ENCODE data around the gene POU2F3.

The POU2F3 gene

DNA sequence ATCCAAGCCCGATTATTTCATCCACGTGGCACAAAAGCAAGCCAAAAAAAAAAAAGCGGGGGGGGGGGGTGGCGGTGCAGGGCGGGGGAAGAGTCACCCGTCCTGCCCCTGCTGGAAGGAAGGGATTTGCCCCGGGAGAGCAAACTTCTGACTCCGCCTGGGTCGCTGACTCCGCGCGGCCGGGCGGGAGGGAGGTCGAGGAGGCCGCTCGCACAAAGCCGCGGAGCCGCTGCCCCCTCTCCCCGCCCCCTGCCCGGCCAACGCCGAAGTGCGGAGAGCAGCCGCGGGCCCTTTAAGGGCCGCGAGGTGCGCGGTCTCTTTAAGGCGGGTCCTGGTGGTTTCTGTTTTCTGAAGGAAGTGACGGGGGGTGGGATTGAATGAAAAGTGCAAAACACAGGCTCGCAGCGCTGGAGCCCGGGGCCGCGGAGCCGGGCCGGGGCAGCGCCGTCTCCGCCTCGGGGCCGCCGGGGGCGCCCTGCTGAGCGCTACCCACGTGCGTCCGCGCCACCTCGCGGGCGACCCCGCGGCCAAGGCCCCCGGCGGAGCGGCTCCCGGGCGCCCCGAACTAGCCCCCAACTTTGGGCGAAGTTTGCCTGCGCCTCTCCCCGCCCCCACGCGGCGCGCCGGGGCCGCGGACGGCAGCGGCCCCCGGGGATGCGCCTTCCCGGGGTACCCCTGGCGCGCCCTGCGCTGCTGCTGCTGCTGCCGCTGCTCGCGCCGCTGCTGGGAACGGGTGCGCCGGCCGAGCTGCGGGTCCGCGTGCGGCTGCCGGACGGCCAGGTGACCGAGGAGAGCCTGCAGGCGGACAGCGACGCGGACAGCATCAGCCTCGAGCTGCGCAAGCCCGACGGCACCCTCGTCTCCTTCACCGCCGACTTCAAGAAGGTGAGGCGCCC, 29.1 kb upstream of the POU2F3 start, which contains the start of gene OAF:
Gene OAF, plus strand, starts transcription at position 407 of the 896 bp plus-strand sequence. Its CDS starts 248 bp downstream, at position 655.
- peak; percentile 79 for DNase-seq (ENCODE audit: low spot score)

DNA sequence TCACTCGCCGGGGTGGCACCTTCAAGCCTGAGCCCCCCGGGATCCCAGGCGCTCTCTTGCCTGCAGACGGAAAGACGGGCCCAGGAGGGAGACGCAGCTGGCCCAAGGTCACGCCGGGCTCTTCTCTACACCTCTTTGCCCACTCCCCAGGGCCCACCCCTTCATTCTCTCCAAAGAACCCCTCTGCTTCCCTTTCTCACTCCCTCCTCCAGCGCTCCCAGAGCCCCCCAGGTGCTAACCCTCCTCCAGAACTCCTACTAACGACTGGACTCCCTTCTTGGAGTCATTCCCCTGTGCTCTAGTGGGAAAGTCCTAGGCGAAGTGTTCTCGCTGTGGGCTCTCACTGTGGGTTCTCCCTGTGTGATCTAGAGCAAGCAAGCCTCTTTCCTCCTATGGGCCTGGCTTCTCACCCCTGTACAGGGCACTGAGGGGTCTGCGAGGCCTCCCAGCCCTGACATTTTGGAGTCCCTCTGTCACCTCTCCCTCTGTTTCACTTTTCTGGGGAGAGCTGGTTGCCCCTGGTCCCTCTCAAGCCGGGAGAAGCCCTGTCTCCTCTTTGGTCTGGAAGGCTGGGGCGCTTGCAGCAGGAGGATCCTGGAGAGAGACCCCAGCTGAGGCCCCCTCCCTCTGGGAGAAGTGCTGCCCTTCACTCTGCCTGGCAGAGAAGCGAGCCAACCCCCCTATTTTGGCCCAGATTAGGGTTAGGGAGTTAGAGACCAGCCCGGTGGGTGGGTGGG, 28.2 kb upstream of the POU2F3 start:
- DNase-seq (ENCODE audit: low spot score), result no peak

DNA sequence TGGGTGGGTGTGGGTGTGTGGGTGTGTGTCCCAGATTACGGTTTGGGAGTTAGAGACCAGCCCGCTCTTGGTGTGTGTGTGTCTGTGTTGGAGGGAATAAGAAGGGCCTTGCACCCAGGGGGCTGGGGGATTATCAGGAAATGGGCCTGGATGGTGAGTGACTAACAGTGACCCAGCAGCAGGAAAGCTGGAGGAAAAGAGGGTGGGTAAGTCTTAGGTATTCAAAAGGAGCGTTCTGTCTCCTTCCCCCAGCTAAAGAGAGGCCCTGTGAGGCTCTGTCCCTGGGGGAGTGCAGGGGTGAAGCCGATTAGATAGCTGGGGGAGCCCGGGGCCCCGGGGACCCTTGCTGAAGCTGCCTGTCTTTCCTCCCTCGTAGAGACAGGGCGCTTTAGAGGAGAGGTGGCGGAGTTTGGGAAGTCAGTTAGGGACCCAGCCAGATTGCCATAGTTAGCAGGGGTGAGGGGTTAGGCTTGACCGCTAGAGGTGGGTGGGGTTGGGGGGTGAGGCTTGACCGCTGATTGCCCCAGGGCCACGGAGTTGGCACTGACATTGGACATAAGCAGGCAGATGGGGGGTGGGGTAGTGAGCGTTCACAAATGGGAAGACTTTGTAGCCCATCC, 27.6 kb upstream of the POU2F3 start:
- DNase-seq (ENCODE audit: low spot score), result no peak

DNA sequence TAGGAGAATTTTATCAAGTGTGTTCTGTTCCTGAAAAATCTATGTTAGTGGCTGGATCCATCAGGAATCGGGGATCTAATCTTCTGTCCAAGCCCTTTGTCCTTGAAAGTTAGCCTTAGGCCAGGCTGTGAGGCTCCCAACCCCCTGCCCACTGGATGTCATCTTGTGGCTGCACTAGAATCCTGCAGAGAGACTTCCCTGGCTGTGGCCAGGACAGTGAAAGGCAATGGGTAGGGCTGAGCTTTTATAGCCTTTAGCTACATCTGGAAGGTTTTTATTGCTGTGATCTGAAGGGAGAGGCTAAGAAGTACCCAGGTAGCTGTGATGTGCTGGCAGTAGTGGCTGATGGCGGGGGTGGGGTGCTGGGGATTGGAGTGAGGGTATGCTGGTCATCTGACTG, 27.0 kb upstream of the POU2F3 start:
- no peak for DNase-seq (ENCODE audit: low spot score)

DNA sequence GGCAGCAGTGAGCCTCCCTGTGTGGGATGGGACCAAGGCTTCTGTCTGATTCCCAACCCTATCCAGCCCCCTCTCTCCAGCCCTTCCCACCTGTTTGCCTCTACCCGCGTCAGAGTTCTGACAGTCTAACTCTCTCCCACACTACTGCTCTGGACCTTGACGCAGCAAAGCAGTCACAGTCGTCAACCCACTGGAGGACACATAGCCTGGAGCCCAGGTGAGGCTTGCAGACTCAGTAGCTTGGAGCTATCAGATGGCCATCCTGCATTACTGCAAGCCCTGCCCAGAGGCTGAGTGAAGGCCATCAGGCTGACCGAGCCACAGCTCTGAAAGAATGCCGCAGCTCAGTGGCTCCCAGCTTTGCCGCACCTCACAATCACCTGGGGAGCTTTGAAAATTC, 25.4 kb upstream of the POU2F3 start:
- DNase-seq (ENCODE audit: low spot score), result no peak

DNA sequence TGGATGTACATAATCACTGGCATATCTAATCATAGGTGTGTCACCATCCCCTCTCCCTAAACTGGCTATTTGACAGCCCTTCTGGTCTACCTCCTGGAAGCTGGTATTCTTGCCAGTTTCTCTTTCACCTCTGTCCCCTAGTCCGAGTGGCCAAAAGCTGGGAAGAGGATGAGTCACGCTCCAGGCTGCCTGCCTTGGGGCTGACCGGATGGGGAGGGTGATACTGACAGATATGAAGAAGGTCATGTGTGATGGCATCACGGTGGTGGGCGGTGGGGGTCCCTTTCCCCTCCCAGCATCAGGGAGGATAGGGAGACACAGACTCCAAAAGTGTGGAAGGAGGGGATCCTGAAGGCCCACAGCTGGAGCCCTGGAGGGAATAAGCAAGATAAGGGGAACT, 24.3 kb upstream of the POU2F3 start:
- no peak for DNase-seq (ENCODE audit: low spot score)

DNA sequence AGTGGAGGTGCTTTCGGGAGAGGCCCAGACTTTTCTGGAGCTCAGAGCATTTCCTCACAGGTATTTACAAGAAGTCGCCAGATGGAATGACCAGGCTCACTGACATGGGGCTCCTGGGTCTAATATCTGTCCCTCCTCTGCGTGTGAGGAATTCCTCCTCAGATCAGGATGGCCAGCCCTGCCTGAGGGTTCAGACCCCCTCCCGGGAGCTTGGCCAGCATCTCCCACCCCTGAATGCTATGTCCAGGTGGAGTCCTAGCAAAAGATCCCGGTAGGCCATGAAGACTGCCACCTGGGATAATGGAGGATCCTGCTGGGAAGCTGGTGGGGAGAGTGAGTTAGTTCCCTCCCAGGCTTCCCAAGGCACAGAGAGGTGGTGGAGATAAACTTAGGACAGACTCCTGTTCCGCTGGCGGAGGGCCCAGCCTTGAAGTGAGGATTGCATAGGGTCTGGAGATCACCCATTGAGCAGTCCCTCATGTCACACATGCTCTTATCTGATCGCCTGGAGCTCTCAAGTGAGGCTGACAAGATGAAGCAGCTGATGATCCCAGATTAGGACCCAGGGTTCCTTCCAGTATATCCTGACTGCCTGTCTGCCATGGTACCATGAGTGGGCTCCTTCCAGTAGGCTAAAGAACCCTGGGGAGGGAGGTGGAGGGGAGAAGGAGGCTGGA, 23.4 kb upstream of the POU2F3 start:
- DNase-seq (ENCODE audit: low spot score), result no peak

DNA sequence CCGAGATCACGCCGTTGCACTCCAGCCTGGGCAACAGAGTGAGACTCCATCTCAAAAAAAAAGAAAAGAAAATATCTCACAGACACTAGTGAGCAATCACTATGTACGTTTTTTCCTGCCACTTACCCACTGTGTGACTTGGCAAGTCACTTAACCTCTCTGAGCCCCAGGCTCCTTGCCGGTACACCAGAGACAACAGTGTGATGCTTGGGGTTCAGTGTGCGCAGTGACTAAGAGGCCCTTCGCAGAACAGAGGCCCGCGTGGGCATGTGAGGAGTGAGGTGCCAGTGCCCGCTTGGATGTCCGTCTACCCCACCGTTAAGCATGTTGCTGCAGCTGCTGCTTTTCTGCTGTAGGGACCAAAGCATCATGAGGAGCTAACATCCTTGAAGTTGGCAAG, 22.4 kb upstream of the POU2F3 start:
- no peak for DNase-seq (ENCODE audit: low spot score)

DNA sequence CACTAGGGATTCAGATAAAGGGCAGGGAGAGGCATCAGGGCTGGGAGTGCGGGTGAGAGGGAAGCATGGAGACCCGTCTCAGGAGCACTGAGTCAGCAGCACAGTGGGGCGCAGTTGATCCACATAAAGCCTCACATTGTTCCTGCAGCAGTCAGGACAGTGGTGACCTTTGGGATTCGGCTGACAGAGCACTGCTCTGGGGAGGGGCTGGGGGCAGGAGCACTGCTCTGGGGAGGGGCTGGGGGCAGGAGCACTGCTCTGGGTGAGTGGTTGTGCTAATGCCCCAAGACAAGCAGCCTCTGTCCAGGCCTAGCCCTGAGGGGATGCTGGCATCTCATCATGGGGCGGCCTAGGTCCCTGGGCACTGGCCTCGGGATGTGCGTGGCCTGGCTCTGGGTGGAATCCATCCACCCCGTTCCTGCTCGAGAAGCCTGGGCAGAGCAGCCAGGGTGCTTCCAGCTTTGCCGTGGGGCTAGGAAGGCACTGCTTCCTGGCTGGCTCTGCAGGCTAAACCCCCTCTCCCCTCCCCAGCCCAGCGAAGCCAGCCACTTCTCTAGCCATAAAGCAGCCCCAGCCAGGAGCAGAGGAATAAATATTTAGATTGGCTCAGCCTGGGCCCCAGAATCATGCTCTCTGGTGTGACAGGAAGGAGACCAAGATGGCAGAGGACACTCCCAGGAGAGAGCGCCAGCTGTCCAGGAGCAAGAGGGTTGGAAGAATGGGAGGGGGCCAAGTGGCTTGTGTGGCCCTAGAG, 21.8 kb upstream of the POU2F3 start:
- DNase-seq (ENCODE audit: low spot score), result no peak

DNA sequence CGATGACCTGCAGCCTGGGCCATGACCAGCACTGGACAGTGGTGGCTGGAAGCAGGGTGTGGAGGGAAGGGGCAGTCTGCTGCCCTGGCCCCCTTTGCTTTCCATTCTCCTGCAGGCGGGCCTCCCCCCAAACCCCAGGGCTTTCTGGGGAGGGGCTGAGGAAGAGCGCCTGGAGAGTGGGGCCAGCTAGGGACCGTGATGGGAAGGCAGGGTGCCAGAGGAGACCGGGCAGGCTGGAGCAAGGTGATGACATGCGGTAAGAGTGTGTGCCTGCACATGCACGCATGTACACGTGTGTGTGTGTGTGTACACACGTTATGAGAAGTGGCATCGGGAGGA, 21.3 kb upstream of the POU2F3 start:
- no peak for DNase-seq (ENCODE audit: low spot score)

DNA sequence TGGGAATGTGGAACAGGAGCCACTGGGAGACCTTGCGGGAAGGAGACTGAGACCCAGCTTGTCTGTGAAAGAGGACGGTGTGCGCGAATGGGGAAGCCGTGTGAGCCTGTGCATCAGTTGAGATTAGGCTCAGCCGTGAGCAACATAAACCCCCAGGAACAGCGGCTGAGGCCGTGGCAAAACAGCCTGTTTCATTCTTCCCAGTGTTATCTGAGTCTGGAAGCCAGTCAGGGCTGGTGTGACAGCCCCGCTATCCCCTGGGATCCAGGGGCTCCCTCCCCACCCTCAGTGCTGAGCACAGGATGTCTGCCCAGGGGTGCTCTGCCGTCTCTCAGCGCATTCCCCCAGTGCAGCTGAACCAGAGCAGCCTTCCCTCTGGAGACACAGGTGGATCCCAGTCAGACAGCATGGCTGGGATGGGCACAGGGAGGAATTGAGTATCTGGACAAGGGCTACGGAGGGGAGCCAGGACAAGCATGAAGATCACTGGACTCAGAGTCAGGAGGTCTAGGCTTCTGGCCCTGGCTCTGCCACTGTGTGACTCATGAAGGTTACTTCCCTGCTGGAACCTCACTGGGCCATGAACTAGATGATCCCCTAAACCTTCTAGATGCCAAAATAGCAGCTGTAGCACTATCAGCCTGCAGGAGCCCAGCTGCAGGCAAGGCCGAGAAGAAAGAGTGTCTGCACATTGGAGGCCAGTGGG, 20.6 kb upstream of the POU2F3 start:
- DNase-seq (ENCODE audit: low spot score), result no peak

DNA sequence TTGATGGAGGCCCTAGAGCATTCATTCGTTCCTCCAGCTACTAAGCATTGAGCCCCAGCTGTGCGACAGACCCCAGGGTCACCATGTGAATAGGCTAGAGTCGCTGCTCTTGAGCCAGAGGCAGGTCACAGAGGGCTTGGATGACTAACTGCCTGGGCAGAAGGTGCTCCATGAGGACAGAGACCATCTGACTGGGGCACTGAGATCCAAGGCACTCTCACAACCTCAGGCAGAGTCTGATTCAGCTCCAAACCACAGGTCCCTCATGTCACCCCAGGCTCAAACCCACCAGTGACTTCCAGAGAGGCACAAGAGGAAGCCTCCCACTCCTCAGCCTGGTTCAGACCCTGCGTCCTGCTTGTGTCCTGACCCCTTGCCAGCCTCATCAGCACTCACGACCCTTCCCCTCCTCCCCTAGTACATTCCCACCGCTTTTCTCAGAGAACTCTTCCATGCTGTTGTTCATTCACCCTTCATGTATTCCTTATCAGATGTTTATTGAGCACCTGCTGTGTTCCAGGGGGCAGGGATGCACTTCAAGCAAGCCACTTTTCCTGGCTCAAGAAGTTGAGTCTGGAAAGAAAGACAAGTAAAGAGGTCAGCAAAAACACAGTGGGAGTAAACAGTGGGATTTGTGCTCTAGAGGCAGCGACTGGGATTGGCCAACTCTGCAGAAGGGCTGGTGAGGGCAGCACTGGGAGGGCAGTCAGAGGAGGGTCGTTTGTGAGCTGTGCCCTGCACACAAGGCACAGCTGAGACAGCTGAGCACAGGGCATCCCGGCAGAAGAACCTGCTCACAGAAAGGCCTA, 19.8 kb upstream of the POU2F3 start:
- DNase-seq (ENCODE audit: low spot score), result no peak

DNA sequence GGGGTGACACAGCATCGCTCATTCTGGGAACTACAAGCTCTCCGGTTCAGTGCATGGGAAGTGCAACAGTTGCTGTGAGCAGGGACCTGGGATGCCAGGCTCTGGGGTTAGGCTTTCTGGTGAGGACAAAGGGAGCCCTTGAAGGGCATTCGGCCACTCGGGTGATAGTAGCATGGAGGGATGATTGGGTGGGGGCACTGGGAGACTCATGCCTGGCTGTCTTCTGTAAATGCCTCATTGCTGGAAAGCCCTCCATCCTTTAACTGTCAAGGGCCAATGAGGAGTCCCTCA, 19.2 kb upstream of the POU2F3 start:
- no peak for DNase-seq (ENCODE audit: low spot score)

DNA sequence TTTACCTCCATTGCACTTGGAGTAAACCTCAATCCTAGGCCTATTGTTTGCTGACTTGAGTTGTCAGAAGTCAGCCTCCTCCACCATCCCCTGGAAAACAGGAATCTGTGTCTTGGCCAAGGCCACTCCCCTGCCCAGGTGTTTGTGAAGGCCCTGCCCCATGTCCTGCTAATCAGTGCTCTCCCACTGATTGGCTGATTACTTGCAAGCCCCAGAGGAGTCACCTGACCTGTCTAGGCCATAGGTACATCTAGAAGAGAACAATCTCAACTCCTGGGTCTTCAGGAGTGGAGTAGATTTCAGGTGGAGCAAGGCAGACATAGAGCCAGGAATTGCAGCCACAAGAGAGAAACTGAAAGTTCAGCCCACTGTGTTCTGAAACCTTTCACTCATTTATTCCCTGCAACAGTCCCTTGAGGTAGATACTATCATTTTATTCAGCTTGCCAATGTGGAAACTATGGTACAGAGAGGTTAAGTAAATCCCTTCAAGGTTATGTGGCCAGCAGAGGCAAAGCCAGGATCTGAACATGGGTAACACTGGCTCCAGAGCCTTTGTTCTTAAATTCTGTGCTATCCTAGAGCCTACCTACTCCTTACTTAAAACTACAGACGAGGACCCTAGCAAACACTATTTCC, 18.7 kb upstream of the POU2F3 start:
- no peak for DNase-seq (ENCODE audit: low spot score)

DNA sequence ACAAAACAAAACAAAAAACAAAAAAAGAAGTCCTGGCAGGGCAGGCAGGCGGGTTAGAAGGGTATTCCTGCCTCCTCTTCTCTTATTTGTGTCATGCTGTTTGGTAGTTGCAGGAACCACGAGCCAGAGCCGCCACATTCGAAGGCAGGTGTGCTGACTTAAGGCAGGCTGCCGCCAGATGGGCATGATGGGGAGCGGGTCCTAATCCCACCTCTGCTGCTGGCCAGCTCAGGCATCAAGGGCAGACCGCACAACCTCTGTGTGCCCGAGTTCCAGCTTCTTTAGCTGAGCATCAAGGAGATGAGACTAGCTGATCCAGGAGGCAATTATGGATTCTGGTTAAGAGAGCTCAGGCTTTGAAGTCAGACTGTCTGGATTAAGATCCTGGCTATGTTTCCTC, 17.0 kb upstream of the POU2F3 start:
- DNase-seq (ENCODE audit: low spot score), result no peak

DNA sequence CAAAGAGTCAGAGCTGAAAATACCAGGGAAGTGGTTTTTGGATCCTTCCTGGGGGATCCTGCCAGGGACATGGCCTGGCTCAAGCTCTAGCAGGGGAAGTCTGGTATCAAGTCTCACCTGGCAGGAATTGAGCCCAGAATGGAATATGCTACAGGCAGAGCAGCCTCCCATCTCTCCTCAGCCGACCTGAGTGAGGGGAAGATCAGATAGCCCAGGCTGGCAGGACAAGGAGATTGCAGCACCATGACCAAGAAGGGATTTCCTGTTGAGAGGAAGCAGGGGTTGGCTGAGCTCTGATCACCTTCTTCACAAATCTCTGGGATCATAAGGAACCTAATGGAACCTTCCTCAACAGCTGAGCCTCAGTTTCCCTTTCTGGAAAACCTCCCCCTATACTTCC, 16.1 kb upstream of the POU2F3 start:
- DNase-seq (ENCODE audit: low spot score), result no peak

DNA sequence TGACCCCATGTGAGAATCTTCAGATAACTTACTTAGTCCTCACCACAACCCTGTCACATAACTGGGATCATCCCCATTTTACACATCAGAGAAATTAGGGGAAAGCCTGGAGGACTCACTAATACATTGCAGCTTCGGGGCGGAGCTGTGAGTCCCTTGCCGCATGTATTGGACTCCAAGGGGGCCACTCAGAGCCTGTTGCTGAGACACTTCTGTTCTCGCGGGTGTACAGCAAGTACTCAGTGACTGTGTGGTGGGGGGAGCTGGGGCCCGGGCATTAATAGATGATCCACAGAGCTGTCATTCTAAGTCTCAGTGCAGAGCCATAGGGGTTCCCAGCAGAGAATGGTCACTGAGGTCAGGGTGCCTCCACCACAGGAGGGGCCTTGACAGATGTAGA, 15.6 kb upstream of the POU2F3 start:
- DNase-seq (ENCODE audit: low spot score), result no peak

DNA sequence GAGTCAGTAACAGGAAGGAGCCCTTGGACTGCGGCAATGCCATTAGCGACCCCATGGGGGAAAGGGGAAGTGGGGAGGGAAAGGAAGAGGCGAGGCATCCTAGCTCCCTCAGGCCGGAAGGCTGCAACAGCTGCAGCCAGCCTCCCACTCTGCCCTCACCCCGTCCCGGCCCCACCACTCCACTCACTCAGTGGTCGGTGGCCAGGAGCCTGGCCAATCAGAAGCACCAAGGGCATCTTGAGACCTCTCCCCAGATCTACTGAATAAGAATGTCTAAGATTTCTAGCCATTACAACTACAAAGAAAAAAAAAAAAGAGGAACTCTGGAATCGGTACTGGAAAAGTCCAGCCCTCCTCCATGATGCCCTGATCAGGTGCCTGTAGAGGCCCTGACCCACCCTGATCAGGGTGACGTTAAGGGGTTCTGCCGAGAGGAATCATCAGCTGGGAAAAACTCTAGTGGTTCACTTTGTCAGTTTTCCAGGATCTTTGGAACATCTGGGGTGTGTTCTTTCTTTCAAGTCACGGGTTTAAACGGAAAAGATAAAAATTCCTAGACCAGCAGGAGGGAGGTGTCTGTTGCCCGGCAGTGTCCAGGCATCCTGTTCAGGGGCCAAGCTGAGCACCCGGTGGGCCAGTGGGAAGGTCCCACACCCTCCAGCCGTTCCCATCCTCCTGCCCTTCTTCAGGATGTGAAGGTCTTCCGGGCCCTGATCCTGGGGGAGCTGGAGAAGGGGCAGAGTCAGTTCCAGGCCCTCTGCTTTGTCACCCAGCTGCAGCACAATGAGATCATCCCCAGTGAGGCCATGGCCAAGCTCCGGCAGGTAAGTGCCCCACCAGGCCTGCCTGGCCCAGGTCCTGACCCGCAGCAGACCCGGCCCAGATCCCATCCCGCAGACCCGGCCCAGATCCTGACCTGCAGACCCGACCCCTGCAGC, 14.7 kb upstream of the POU2F3 start:
- no peak for DNase-seq (ENCODE audit: low spot score)

DNA sequence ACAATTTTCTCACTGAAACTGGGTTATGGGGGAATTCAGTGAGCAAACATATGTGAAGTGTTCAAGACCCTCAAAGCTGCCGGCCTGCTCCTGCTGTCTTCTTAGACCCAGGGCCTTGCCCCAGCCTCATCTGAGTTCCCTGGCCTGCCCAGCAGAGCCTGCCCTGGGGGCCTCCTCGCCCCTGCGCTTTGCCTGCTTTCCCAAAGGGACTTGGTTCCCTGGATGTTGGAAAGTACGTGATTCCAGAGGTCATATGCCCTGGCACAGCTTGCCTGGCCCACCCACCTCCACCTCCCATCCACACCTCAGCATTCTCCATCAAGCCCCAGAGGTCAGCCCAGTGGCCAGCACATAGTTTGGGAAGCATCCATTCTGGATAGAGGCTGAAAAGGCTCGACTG, 13.7 kb upstream of the POU2F3 start:
- no peak for DNase-seq (ENCODE audit: low spot score)

Measured in germinal center (tissue), 1 donor.